T-helper 2 cell treated with Interferon-gamma antibody and Interleukin-4, amounts not matched to agents 5 μg/mL and 100 μg/mL, for 36 hours (primary cell): ENCODE data around the gene LDLRAD4.

Source experiments
- DNase-seq: peaks from one replicate; pipeline ENCODE4 v3.0.0; 2021; ENCODE audit warnings: low spot score
- H3K27ac Mint-ChIP-seq: one replicate; pipeline ENCODE4 v1.8.0; 2021; ENCODE audit warnings: mild to moderate bottlenecking, mixed read lengths
- H3K27me3 Mint-ChIP-seq: one replicate; pipeline ENCODE4 v1.8.0; 2021; ENCODE audit warnings: low read depth, mixed read lengths
- H3K36me3 Mint-ChIP-seq: one replicate; pipeline ENCODE4 v1.8.0; 2021; ENCODE audit warnings: low read depth, mixed read lengths
- H3K4me1 Mint-ChIP-seq: one replicate; pipeline ENCODE4 v1.8.0; 2021; ENCODE audit warnings: low read depth, mixed read lengths
- H3K4me3 Mint-ChIP-seq: one replicate; pipeline ENCODE4 v1.8.0; 2022; ENCODE audit warnings: mild to moderate bottlenecking, moderate library complexity, mixed read lengths
- H3K9me3 Mint-ChIP-seq: one replicate; pipeline ENCODE4 v1.8.0; 2021; ENCODE audit warnings: mixed read lengths

LDLRAD4 gene

GRCh38 chr18:13392899-13393298 is 174.3 kb downstream of the LDLRAD4 start:
- no peaks in the 10 kb centered on the region for H3K9me3 Mint-ChIP-seq
- DNase-seq, result no peak
- H3K27ac Mint-ChIP-seq, result no peak overlapping the region
- peaks cover 13% of the 10 kb centered on the region for H3K4me1 Mint-ChIP-seq
- H3K36me3 Mint-ChIP-seq, result peaks cover 2% of the 10 kb centered on the region
- no peaks in the 10 kb centered on the region for H3K27me3 Mint-ChIP-seq
- no peak overlapping the region for H3K4me3 Mint-ChIP-seq

GRCh38 chr18:13393338-13393737 is 174.8 kb downstream of the LDLRAD4 start:
- H3K27me3 Mint-ChIP-seq, result no peaks in the 10 kb centered on the region
- no peak overlapping the region for H3K27ac Mint-ChIP-seq
- DNase-seq, result no peak
- peaks cover 13% of the 10 kb centered on the region for H3K4me1 Mint-ChIP-seq
- H3K9me3 Mint-ChIP-seq, result no peaks in the 10 kb centered on the region
- no peaks in the 10 kb centered on the region for H3K36me3 Mint-ChIP-seq
- H3K4me3 Mint-ChIP-seq, result no peak overlapping the region

- Mint-ChIP-seq H3K27me3 (no peaks in the 10 kb centered on the region), H3K27ac (no peak overlapping the region), H3K4me3 (no peak overlapping the region), H3K4me1 (peaks cover 13% of the 10 kb centered on the region), H3K9me3 (no peaks in the 10 kb centered on the region), H3K36me3 (no peaks in the 10 kb centered on the region)
- no peak for DNase-seq
These were observed 176.2 kb downstream of the LDLRAD4 start for GRCh38 chr18:13394801-13395200.

- Mint-ChIP-seq H3K4me1 (peaks cover 13% of the 10 kb centered on the region), H3K27me3 (no peaks in the 10 kb centered on the region), H3K9me3 (no peaks in the 10 kb centered on the region), H3K27ac (no peak overlapping the region), H3K36me3 (no peaks in the 10 kb centered on the region), H3K4me3 (no peak overlapping the region)
- DNase-seq, result no peak
These were observed 177.0 kb downstream of the LDLRAD4 start for GRCh38 chr18:13395577-13395976.

- no peaks in the 10 kb centered on the region for H3K9me3 Mint-ChIP-seq
- no peaks in the 10 kb centered on the region for H3K36me3 Mint-ChIP-seq
- no peak overlapping the region for H3K4me3 Mint-ChIP-seq
- H3K27me3 Mint-ChIP-seq, result no peaks in the 10 kb centered on the region
- H3K27ac Mint-ChIP-seq, result no peak overlapping the region
- H3K4me1 Mint-ChIP-seq, result peaks cover 13% of the 10 kb centered on the region
- no peak for DNase-seq
These were observed 179.1 kb downstream of the LDLRAD4 start for GRCh38 chr18:13397504-13398163.

- no peak for DNase-seq
- Mint-ChIP-seq H3K27me3 (no peaks in the 10 kb centered on the region), H3K9me3 (no peaks in the 10 kb centered on the region), H3K4me1 (peaks cover 10% of the 10 kb centered on the region), H3K4me3 (no peak overlapping the region), H3K27ac (no peak overlapping the region), H3K36me3 (no peaks in the 10 kb centered on the region)
These were observed 180.1 kb downstream of the LDLRAD4 start for GRCh38 chr18:13398631-13399030.

- no peaks in the 10 kb centered on the region for H3K9me3 Mint-ChIP-seq
- H3K4me3 Mint-ChIP-seq, result no peak overlapping the region
- no peak overlapping the region for H3K27ac Mint-ChIP-seq
- peaks cover 3% of the 10 kb centered on the region for H3K4me1 Mint-ChIP-seq
- no peak for DNase-seq
- no peaks in the 10 kb centered on the region for H3K36me3 Mint-ChIP-seq
- H3K27me3 Mint-ChIP-seq, result no peaks in the 10 kb centered on the region
These were observed 181.0 kb downstream of the LDLRAD4 start for GRCh38 chr18:13399511-13399910.

- no peaks in the 10 kb centered on the region for H3K9me3 Mint-ChIP-seq
- peak overlapping the region; percentile 35 for H3K27ac Mint-ChIP-seq
- H3K4me3 Mint-ChIP-seq, result no peak overlapping the region
- no peaks in the 10 kb centered on the region for H3K36me3 Mint-ChIP-seq
- DNase-seq, result no peak
- no peaks in the 10 kb centered on the region for H3K27me3 Mint-ChIP-seq
- no peaks in the 10 kb centered on the region for H3K4me1 Mint-ChIP-seq
These were observed 182.2 kb downstream of the LDLRAD4 start for GRCh38 chr18:13400636-13401315.

- Mint-ChIP-seq H3K27ac (no peak overlapping the region), H3K27me3 (no peaks in the 10 kb centered on the region), H3K36me3 (no peaks in the 10 kb centered on the region), H3K4me1 (no peaks in the 10 kb centered on the region), H3K4me3 (no peak overlapping the region), H3K9me3 (no peaks in the 10 kb centered on the region)
- DNase-seq, result no peak
These were observed 182.8 kb downstream of the LDLRAD4 start for GRCh38 chr18:13401404-13401803.

GRCh38 chr18:13401826-13402225 is 183.3 kb downstream of the LDLRAD4 start:
- H3K4me3 Mint-ChIP-seq, result no peak overlapping the region
- H3K27me3 Mint-ChIP-seq, result no peaks in the 10 kb centered on the region
- no peaks in the 10 kb centered on the region for H3K4me1 Mint-ChIP-seq
- H3K36me3 Mint-ChIP-seq, result no peaks in the 10 kb centered on the region
- H3K27ac Mint-ChIP-seq, result no peak overlapping the region
- DNase-seq, result no peak
- H3K9me3 Mint-ChIP-seq, result no peaks in the 10 kb centered on the region

GRCh38 chr18:13403786-13404549 is 185.4 kb downstream of the LDLRAD4 start:
- Mint-ChIP-seq H3K4me1 (no peaks in the 10 kb centered on the region), H3K9me3 (no peaks in the 10 kb centered on the region), H3K4me3 (no peak overlapping the region), H3K27ac (no peak overlapping the region), H3K27me3 (no peaks in the 10 kb centered on the region), H3K36me3 (no peaks in the 10 kb centered on the region)
- no peak for DNase-seq

- H3K9me3 Mint-ChIP-seq, result peaks cover under 1% of the 10 kb centered on the region
- no peak overlapping the region for H3K27ac Mint-ChIP-seq
- DNase-seq, result no peak
- no peaks in the 10 kb centered on the region for H3K27me3 Mint-ChIP-seq
- no peak overlapping the region for H3K4me3 Mint-ChIP-seq
- H3K4me1 Mint-ChIP-seq, result no peaks in the 10 kb centered on the region
- H3K36me3 Mint-ChIP-seq, result peaks cover 3% of the 10 kb centered on the region
These were observed 186.9 kb downstream of the LDLRAD4 start for GRCh38 chr18:13405305-13406038.

- Mint-ChIP-seq H3K36me3 (peaks cover 4% of the 10 kb centered on the region), H3K4me3 (no peak overlapping the region), H3K27me3 (no peaks in the 10 kb centered on the region), H3K27ac (no peak overlapping the region), H3K9me3 (peaks cover 5% of the 10 kb centered on the region), H3K4me1 (no peaks in the 10 kb centered on the region)
- no peak for DNase-seq
These were observed 187.6 kb downstream of the LDLRAD4 start for GRCh38 chr18:13406049-13406615.
